PC-9 (cell line): Measurements from ENCODE around the gene KDM6A. TPM values are rescaled to one million over a fixed set of nuclear protein-coding genes. Genes with fewer than 3 reads are reported as not detected.

Experiments used
- BruUV-seq: library from RNA; stranded (reverse); fragments of 400-500 nt; replicated peaks from 2 replicates; lab custom pipeline; 2021; lab: Mats Ljungman, UMichigan
- CTCF ChIA-PET: fragments of 300-600 bp; sonication (Branson Sonifier 250); formaldehyde crosslinking; loops from one replicate; lab custom pipeline; 2022; ENCODE audit warnings: antibody characterized with exemption; lab: Charles Lee
- POLR2A ChIA-PET: fragments of 300-600 bp; sonication (Branson Sonifier 250); formaldehyde crosslinking; loops from one replicate; lab custom pipeline; 2022; ENCODE audit warnings: antibody characterized with exemption; ENCODE audit not compliant: unreplicated experiment; lab: Charles Lee
- DNase-seq, 2 experiments: peaks; one replicate each; pipeline versions ENCODE4 v3.0.0 to v3.0.0-alpha.2; 2015 to 2022; ENCODE audit warnings: mixed read lengths in 1 of 2
- H2AFZ ChIP-seq: fragments of 200-600 bp; sonication (generic); 2 replicates; pipeline ENCODE4 v1.8.1; 2017; ENCODE audit warnings: antibody characterized with exemption
- H3F3A ChIP-seq: fragments of 200-600 bp; sonication (generic); 2 replicates; pipeline ENCODE4 v1.8.1; 2017; ENCODE audit warnings: antibody characterized with exemption, mild to moderate bottlenecking, low read depth; ENCODE audit not compliant: insufficient read depth
- H3K27ac ChIP-seq: fragments of 200-600 bp; sonication (generic); 2 replicates; pipeline ENCODE4 v1.6.1; 2016; ENCODE audit warnings: mixed run types
- H3K27me3 ChIP-seq: fragments of 200-600 bp; sonication (generic); 2 replicates; pipeline ENCODE4 v1.6.1; 2016; ENCODE audit warnings: low read depth, mixed run types; ENCODE audit not compliant: insufficient read depth
- H3K36me3 ChIP-seq: fragments of 200-600 bp; sonication (generic); 2 replicates; pipeline ENCODE4 v1.6.1; 2016; ENCODE audit warnings: low read depth, mixed run types
- H3K4me1 ChIP-seq: fragments of 200-600 bp; sonication (generic); replicated peaks from 2 replicates; pipeline ENCODE4 v1.6.1; 2016; ENCODE audit warnings: mixed run types; ENCODE audit not compliant: insufficient read depth
- H3K4me2 ChIP-seq: fragments of 200-600 bp; sonication (generic); 2 replicates; pipeline ENCODE4 v1.6.1; 2017; ENCODE audit warnings: mixed run types
- H3K4me3 ChIP-seq: fragments of 200-600 bp; sonication (generic); 2 replicates; pipeline ENCODE4 v1.6.1; 2016; ENCODE audit warnings: mixed run types
- H3K79me2 ChIP-seq: fragments of 200-600 bp; sonication (generic); 2 replicates; pipeline ENCODE4 v1.6.1; 2017; ENCODE audit warnings: low read depth, mixed run types
- H3K9me2 ChIP-seq: fragments of 200-600 bp; sonication (generic); 2 replicates; pipeline ENCODE4 v1.8.1; 2017; ENCODE audit warnings: mild to moderate bottlenecking; ENCODE audit not compliant: insufficient read depth
- H3K9me3 ChIP-seq: fragments of 200-600 bp; sonication (generic); 2 replicates; pipeline ENCODE4 v1.8.1; 2016; ENCODE audit warnings: low read depth; ENCODE audit not compliant: insufficient read depth
- H4K20me1 ChIP-seq: fragments of 200-600 bp; sonication (generic); 2 replicates; pipeline ENCODE4 v1.8.1; 2017; ENCODE audit not compliant: insufficient read depth
- EZH2 ChIP-seq: fragments of 200-600 bp; sonication (generic); IDR thresholded peaks from 2 replicates; pipeline ENCODE4 v1.8.0; 2017; ENCODE audit warnings: antibody characterized with exemption, low read depth
- intact Hi-C: fragments of 100-400 bp; cut with micrococcal nuclease; formaldehyde crosslinking; loops from one replicate; pipeline ENCODE4 v1.10.0; 2022; ENCODE audit not compliant: unreplicated experiment
- total RNA-seq: library from RNA; stranded (reverse); gene quantifications from 2 replicates; pipeline ENCODE4 v1.2.3, GENCODE V29; 2021
- TF ChIP-seq, protein P1 (sequence below): fragments of 200-600 bp; sonication (generic); conservative IDR thresholded peaks from 2 replicates; pipeline ENCODE4 v1.6.1; 2017; ENCODE audit warnings: mixed run types, antibody characterized with exemption, mild to moderate bottlenecking, moderate library complexity

Gene KDM6A
- total RNA-seq, 1 experiment from 2014 or later = 20.5 TPM

GRCh38 chrX:45150821-45151220 is 277.8 kb downstream of the KDM6A start:
- H3K27me3 ChIP-seq = no peaks in the 10 kb centered on the region
- no peaks in the 10 kb centered on the region for H3F3A ChIP-seq
- POLR2A ChIA-PET = no interaction called here
- H3K9me3 ChIP-seq = no peaks in the 10 kb centered on the region
- no peaks in the 10 kb centered on the region for H3K9me2 ChIP-seq
- intact Hi-C loops = no loop called here
- H3K4me3 ChIP-seq = no peak overlapping the region
- TF ChIP-seq EZH2 = no peak
- TF ChIP-seq, protein P1, sequence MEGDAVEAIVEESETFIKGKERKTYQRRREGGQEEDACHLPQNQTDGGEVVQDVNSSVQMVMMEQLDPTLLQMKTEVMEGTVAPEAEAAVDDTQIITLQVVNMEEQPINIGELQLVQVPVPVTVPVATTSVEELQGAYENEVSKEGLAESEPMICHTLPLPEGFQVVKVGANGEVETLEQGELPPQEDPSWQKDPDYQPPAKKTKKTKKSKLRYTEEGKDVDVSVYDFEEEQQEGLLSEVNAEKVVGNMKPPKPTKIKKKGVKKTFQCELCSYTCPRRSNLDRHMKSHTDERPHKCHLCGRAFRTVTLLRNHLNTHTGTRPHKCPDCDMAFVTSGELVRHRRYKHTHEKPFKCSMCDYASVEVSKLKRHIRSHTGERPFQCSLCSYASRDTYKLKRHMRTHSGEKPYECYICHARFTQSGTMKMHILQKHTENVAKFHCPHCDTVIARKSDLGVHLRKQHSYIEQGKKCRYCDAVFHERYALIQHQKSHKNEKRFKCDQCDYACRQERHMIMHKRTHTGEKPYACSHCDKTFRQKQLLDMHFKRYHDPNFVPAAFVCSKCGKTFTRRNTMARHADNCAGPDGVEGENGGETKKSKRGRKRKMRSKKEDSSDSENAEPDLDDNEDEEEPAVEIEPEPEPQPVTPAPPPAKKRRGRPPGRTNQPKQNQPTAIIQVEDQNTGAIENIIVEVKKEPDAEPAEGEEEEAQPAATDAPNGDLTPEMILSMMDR = no peak
- H3K79me2 ChIP-seq = no peaks in the 10 kb centered on the region
- no peaks in the 10 kb centered on the region for H3K36me3 ChIP-seq
- CTCF ChIA-PET = no interaction called here
- no TSS peak for BruUV-seq
- H4K20me1 ChIP-seq = no peaks in the 10 kb centered on the region
- DNase-seq = no peak
- no peak overlapping the region for H2AFZ ChIP-seq
- no peak overlapping the region for H3K27ac ChIP-seq
- H3K4me1 ChIP-seq = no peaks in the 10 kb centered on the region
- H3K4me2 ChIP-seq = no peak overlapping the region

GRCh38 chrX:45154033-45154360 is 281.0 kb downstream of the KDM6A start:
- H3K4me3 ChIP-seq = no peak overlapping the region
- H3K9me2 ChIP-seq = no peaks in the 10 kb centered on the region
- CTCF ChIA-PET = no interaction called here
- no peaks in the 10 kb centered on the region for H3K36me3 ChIP-seq
- H2AFZ ChIP-seq = no peak overlapping the region
- DNase-seq = no peak
- H3F3A ChIP-seq = no peaks in the 10 kb centered on the region
- POLR2A ChIA-PET = no interaction called here
- no peaks in the 10 kb centered on the region for H3K4me1 ChIP-seq
- no peaks in the 10 kb centered on the region for H3K79me2 ChIP-seq
- H3K4me2 ChIP-seq = no peak overlapping the region
- H3K27ac ChIP-seq = no peak overlapping the region
- no TSS peak for BruUV-seq
- intact Hi-C loops = no loop called here
- TF ChIP-seq EZH2 = no peak
- TF ChIP-seq, protein P1 = no peak
- no peaks in the 10 kb centered on the region for H3K27me3 ChIP-seq
- no peaks in the 10 kb centered on the region for H3K9me3 ChIP-seq
- H4K20me1 ChIP-seq = no peaks in the 10 kb centered on the region

- Histone ChIP-seq H3K9me2 (no peaks in the 10 kb centered on the region), H3K4me1 (no peaks in the 10 kb centered on the region), H3K4me3 (no peak overlapping the region), H3K27me3 (no peaks in the 10 kb centered on the region), H3K27ac (no peak overlapping the region), H3F3A (no peaks in the 10 kb centered on the region), H3K4me2 (no peak overlapping the region), H2AFZ (no peak overlapping the region), H4K20me1 (no peaks in the 10 kb centered on the region), H3K79me2 (no peaks in the 10 kb centered on the region), H3K36me3 (no peaks in the 10 kb centered on the region), H3K9me3 (no peaks in the 10 kb centered on the region)
- BruUV-seq = no TSS peak
- TF ChIP-seq, protein P1 = no peak
- no peak for TF ChIP-seq EZH2
- intact Hi-C loops = no loop called here
- ChIA-PET POLR2A (no interaction called here), CTCF (no interaction called here)
- no peak for DNase-seq
These were observed 281.5 kb downstream of the KDM6A start for GRCh38 chrX:45154462-45154861.
